ENCODE results near the gene CD177. TPM values are rescaled to one million over a fixed set of nuclear protein-coding genes. Genes with fewer than 3 reads are reported as not detected.
"Not testable (repeated sequence)": the region's sequence is repeated elsewhere in the genome, so short reads cannot be mapped to it uniquely, and the experiment has no call there.

The CD177 gene
- total RNA-seq, 1 donor from 2014 or later: not detected

DNA sequence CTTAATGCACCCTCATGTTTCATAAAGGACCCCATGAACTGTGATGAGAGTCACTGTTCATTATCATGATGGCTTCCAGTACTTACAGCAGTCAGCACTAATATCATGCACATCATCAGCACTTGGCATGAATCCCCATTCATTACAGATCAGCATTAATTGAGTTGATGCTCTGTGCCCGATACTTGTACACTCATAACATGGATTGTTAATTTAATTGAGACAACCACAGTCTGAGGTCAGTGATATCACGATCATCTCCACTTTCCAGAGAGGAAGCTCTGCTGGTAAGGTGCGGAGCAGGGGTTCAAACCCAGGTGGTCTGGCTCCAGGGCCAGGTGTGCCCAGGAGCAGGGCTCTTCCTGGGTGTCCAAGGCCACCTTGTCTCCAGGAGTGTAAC, 40.0 kb downstream of the CD177 start:
- H3K36me3 ChIP-seq; H3K27ac ChIP-seq; DNase-seq (ENCODE audit: low spot score in 2 of 2); H3K4me3 ChIP-seq; H3K9me3 ChIP-seq; H3K27me3 ChIP-seq; intact Hi-C loops (cut with DNase I); H3K4me1 ChIP-seq: not testable (repeated sequence)

DNA sequence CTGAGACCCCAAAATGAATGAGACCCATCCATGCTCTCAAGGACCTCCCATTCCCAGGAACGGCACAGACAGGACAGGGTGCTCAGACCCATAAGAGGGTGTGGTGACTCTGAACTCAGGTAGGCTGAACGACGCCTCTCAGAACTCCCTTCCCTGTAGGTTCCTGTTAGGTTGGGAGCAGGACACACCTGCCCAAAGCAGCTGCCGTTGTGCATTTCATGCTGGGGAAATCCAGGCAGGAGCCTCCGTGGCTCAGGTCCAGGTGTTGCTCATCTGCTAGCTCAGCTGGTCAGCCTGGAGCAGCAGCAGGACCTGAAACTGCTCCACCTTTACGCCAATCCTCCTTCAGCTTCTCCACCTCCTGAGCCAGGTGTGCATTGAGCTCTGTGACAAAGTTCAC, 42.1 kb downstream of the CD177 start:
- no peak for DNase-seq (ENCODE audit: low spot score in 2 of 2)
- no peak overlapping the region for H3K4me3 ChIP-seq
- H3K36me3 ChIP-seq: no peaks in the 10 kb centered on the region
- H3K27me3 ChIP-seq: no peaks in the 10 kb centered on the region
- TF ChIP-seq, protein P1, sequence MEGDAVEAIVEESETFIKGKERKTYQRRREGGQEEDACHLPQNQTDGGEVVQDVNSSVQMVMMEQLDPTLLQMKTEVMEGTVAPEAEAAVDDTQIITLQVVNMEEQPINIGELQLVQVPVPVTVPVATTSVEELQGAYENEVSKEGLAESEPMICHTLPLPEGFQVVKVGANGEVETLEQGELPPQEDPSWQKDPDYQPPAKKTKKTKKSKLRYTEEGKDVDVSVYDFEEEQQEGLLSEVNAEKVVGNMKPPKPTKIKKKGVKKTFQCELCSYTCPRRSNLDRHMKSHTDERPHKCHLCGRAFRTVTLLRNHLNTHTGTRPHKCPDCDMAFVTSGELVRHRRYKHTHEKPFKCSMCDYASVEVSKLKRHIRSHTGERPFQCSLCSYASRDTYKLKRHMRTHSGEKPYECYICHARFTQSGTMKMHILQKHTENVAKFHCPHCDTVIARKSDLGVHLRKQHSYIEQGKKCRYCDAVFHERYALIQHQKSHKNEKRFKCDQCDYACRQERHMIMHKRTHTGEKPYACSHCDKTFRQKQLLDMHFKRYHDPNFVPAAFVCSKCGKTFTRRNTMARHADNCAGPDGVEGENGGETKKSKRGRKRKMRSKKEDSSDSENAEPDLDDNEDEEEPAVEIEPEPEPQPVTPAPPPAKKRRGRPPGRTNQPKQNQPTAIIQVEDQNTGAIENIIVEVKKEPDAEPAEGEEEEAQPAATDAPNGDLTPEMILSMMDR (IDR thresholded peaks at IDR 0.05): no peak
- intact Hi-C loops (cut with DNase I): no loop called here
- no peaks in the 10 kb centered on the region for H3K9me3 ChIP-seq
- H3K27ac ChIP-seq: no peak overlapping the region
- H3K4me1 ChIP-seq: no peaks in the 10 kb centered on the region

DNA sequence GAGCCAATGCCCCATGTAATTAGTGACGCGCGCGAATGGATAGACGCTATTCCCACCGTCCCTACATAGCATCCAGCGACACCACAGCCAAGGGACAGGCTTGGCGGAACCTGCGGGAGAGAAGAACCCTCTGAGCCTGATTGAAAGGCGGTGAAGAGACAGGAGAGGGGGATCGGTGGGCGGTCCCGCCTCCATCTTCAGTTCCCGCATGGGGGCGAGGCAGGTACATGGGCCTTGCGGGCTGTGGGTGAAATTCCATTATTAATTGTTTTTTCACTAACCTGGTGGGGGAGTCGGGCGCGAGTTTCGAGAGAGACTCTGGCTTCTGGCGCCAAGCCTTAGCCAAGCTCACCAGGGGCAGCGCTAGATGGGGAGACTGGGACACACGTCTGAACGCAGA, 52.8 kb downstream of the CD177 start:
- TF ChIP-seq, protein P1 (IDR thresholded peaks at IDR 0.05): no peak
- H3K27me3 ChIP-seq: no peaks in the 10 kb centered on the region
- no peaks in the 10 kb centered on the region for H3K36me3 ChIP-seq
- no peak for DNase-seq (ENCODE audit: low spot score in 2 of 2)
- H3K4me1 ChIP-seq: no peaks in the 10 kb centered on the region
- intact Hi-C loops (cut with DNase I): no loop called here
- no peaks in the 10 kb centered on the region for H3K9me3 ChIP-seq
- no peak overlapping the region for H3K4me3 ChIP-seq
- no peak overlapping the region for H3K27ac ChIP-seq

DNA sequence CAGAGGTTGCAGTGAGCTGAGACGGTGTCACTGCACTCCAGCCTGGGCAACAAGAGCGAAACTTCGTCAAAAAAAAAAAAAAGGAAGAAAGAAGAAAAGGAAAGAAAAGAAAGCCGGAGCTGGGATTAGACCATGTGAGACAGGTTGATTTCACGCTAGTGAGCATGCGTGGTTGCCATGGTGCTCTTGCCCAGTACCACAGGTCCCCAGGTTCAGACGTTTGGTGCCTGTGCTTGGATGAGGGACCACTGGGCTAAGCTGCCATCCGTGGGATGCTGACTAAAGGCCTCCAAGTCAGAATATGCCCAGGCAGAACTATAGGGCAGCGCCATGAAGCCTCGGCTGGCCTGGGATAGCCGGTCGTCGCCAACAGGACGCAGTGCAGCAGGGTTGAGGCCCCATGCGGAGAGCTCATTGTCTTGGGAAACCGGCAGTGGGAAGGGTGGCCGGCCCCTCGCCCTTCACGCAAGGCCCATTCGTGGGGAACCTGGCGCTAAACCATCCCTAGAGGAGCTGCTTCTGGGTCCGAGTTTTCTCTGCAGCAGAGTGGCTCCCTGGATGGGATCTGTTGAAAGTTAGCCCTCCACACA, 54.0 kb downstream of the CD177 start:
- no peaks in the 10 kb centered on the region for H3K9me3 ChIP-seq
- H3K36me3 ChIP-seq: no peaks in the 10 kb centered on the region
- no peaks in the 10 kb centered on the region for H3K27me3 ChIP-seq
- TF ChIP-seq, protein P1 (IDR thresholded peaks at IDR 0.05): no peak
- no peaks in the 10 kb centered on the region for H3K4me1 ChIP-seq
- no peak overlapping the region for H3K4me3 ChIP-seq
- DNase-seq (ENCODE audit: low spot score in 2 of 2): no peak
- no peak overlapping the region for H3K27ac ChIP-seq
- intact Hi-C loops (cut with DNase I): no loop called here

DNA sequence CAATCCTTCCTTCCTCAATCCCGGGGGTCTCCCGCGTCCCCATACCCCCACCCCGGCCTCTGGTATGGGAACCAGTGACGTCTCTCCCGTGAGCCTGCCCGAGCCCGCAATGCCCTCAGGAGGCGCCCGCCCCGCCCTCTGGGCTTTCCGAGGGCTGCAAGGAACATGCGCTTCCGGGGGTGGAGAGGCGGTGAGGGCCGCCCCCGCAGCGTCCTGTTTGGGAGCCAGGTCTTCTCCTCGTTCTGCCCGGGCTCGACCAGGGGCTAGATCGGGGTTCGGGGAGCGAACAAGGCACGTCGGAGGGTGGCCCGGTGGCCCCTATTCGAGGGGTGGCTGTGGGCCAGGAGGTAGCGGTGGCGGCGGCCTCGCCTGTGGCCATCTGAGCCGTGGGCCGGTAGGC, 54.6 kb downstream of the CD177 start:
- DNase-seq (ENCODE audit: low spot score in 2 of 2): no peak
- H3K36me3 ChIP-seq: no peaks in the 10 kb centered on the region
- no peaks in the 10 kb centered on the region for H3K4me1 ChIP-seq
- TF ChIP-seq, protein P1 (IDR thresholded peaks at IDR 0.05): no peak
- H3K4me3 ChIP-seq: no peak overlapping the region
- H3K9me3 ChIP-seq: no peaks in the 10 kb centered on the region
- no peak overlapping the region for H3K27ac ChIP-seq
- intact Hi-C loops (cut with DNase I): no loop called here
- no peaks in the 10 kb centered on the region for H3K27me3 ChIP-seq

DNA sequence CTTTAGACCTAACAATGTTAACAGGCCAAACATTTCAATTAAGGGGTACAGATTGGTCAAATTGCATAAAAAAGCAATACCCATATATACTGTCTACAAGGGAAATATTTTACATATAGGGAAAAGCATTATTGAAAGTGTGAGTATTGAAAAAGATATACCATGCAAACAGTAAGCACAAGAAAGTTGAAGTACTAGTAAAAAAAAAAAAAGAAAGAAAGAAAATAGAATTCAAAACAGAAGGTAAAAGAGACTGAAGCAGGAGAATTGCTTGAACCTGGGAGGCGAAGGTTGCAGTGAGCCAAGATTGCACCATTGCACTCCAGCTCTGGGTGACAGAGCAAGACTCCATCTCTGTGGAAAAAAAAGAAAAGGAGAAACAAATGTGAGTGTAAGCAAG, 55.9 kb downstream of the CD177 start:
- intact Hi-C loops (cut with DNase I): no loop called here

More for the DNA sequence above, 55.9 kb downstream of the CD177 start:
- no peak overlapping the region for H3K4me3 ChIP-seq
- DNase-seq (ENCODE audit: low spot score in 2 of 2): no peak
- no peaks in the 10 kb centered on the region for H3K4me1 ChIP-seq
- H3K27ac ChIP-seq: no peak overlapping the region
- no peaks in the 10 kb centered on the region for H3K9me3 ChIP-seq
- H3K36me3 ChIP-seq: no peaks in the 10 kb centered on the region
- TF ChIP-seq, protein P1 (IDR thresholded peaks at IDR 0.05): no peak
- H3K27me3 ChIP-seq: no peaks in the 10 kb centered on the region
